NCI-H1694 (cell line): ENCODE data around the gene CREG2.

Experiments used
- DNase-seq: peaks from one replicate; lab custom pipeline; 2025; lab: John Stamatoyannopoulos, UW

The CREG2 gene

GRCh38 chr2:101408925-101409324, 21.6 kb upstream of the CREG2 start:
- DNase-seq = no peak

DNA sequence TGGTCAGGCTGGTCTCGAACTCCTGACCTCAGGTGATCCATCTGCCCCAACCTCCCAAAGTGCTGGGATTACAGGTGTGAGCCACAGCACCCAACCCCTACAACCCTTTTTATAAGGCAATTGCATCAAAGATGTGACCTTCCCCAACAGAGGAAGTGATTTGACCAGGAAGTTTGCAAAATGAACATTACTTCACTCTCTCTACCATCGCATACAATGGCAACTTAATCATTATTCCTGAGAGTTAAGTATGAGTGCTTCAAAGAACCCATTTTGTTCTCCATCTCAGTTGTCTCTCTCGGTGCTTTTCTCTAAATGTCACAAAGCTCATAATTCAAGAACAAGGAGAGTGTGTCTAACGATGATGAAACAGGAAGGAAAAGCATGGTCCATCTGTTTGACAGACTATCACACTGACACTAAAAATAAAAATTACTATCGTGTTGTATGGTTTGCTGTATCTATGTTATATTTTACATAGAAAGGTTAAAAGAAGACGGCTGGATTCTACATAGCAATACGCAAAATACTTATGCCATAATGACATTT, 18.1 kb upstream of the CREG2 start:
- no peak for DNase-seq

GRCh38 chr2:101403745-101404144, 16.4 kb upstream of the CREG2 start:
- no peak for DNase-seq

DNA sequence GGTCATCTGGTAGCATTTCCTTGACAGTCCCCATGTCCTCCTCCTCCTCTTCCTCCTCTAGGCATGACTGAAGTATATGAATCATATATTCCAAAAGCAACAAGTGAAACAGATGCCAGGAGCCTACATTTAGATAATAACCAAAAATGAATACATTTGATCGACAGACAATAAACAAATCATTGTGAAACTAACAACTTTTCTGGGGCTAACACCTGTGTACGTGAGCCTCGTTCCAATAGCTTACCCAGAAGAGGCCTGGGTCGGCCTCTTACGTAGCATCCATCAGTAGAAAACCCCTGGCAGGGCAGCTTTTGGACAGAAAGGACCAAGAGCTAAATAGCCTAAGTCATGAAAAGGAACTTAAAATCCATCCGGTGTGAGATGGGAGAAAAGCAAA, 15.3 kb upstream of the CREG2 start:
- no peak for DNase-seq

DNA sequence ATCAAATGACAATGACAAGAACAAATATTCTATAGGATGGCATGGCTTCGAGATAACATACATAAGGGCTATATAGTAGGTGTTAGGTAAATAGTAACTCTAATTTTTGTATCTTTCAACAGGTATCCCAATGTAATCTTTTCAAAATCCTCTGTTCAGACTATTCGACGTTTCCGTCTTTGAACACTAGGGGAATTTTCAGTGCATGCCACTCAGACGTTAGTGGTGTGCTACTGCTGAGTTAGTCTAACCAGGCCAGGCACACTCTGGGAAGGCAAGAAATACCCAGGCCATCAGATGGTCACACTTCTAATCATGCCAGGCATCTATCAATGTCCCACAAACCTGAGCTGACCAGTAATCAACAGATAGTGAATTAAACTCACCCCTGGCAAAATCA, 14.6 kb upstream of the CREG2 start:
- no peak for DNase-seq

DNA sequence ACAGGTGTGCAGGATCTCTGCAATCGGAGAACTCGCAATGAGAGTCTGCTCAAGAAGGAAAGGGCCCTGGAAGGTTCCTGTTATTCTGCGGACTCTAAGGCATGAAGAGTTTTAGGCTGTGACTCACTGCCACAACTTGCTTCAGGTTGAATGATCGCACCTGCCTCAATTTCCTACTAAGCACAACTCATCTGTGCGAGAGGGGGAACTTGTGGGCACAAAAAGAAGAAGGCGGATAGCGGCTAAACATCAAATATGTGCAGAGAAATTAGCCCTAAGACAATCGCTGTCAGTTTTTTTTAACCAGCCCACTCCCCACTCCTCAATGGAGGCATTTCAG, 14.0 kb upstream of the CREG2 start:
- DNase-seq = no peak

DNA sequence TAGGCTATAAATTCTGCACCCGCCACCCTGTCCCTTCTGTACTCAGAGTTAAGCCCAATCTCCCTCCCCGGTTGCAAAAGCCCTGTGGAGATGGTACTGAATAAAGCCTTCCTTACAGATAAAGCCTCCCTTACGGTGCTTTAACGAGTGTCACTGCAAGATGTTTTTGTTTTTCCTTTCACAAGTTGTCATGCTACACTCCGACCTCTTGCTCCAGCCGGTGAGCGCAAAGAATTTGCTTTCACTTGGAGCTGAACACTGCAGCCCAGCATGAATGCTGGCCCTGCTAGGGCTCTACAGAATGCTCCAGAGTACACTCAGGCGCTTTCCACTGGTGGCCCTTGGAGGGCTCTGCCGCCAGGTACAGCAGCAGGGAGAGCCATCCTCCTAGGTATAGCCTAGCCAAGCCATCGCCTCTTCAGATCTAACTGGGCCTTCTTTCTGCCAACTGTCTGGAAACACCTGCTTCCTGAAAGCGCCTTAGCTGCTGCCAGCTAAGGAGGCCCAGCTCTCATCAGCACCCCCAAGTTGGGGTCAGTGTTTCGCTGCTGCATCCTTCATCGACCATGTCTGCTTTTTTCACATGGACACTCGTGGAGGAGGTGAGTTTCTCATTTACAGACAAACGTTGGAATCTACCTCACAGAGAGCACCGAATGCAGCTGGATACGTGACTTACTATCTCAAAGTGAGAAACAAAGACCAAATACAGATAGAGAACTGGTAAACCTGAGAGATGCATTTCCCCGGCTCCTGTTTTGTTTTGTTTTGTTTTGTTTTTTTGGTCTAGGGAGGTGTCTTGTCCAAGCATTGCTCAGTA, 13.4 kb upstream of the CREG2 start:
- DNase-seq = no peak

GRCh38 chr2:101400048-101400447, 12.7 kb upstream of the CREG2 start:
- DNase-seq = no peak

GRCh38 chr2:101399021-101399799, 11.9 kb upstream of the CREG2 start:
- peak; percentile 95 for DNase-seq

- no peak for DNase-seq
Observed at GRCh38 chr2:101398116-101398821, 11.0 kb upstream of the CREG2 start.

- no peak for DNase-seq
Observed at GRCh38 chr2:101396316-101396717, 9.0 kb upstream of the CREG2 start.

DNA sequence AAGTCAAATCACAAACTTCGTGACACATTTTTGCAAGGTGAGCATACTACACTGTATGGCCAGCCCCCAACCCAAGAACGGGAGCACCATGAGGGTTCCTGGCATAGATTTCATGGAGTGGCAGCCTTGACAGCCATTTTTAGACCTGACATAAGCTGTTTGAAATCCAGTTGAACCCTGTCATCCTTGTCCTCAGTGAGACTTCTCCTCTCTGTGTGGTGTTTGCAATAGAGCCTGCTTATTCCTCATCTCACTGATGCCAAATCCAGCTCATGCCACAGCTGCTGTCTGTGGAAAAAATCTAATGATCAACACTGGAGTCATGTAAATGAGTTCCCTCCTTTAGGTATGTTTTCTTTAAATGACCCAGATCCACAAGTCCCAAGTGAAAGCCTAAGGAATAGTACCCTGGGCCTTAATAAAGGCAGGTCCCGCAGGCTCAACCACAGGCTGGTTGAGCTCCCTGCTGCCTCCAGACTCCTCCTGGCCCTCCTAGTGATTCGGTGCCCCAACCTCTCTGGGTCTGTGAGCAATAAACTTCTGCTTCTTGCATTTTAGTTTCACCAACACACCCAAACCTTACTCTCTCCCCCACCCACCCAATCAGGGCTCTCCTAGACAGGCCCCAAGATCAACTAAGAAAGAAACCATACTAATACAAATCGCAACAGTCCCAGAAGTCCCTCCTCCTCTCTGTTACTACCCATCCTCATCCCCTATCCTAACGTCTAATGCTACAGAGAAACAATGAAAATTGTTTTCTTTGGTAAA, 8.4 kb upstream of the CREG2 start:
- no peak for DNase-seq

DNA sequence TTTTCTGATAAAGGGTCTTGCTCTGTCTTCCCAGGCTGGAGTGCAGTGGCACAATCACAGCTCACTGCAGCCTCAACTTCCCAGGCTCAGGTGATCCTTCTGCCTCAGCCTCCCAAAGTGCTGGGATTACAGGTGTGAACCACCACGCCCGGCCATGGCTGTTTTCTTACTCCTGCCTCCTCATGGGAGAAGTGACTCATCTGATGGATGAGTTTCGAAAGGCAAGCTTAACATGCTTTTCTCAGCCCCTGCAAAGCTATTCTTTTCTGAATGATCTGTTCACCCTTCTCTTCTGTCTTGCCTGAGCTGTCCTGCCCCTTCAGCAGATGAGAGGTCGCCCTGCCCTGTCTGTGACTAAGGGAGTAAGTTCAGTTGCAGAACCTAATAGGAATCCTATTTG, 929 bp upstream of the CREG2 start:
- DNase-seq = no peak

DNA sequence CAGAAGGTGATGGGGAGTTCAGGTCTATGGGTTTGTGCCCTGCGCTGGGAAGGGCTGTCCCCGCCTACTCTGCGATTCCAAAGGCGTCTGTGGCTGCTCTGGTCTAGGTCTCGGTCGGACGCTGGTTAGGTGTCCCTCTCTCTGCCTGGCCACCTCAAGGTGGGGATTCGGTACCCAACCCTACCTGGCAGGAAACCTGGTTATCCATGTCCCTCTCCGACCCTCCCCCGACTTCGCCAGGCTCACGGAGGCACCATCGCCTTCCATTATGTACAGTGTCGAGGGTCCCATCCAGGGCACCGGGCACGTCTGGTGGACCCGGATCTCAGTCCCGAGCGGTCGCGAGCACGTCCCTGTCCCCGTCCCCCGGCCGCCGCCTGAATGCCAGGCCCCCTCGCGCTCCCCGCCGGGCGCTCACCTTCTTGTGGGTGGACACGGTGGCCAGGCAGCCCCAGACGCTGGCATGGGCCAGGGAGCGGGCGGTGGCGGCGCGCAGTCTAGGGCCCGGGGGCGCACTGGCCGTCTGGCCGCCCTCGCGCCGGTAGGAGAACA, 628 bp downstream of the CREG2 start:
- no peak for DNase-seq

GRCh38 chr2:101383016-101383541, 4.2 kb downstream of the CREG2 start:
- DNase-seq = no peak

GRCh38 chr2:101382442-101382841, 4.9 kb downstream of the CREG2 start:
- DNase-seq = no peak

GRCh38 chr2:101380376-101380775, 6.9 kb downstream of the CREG2 start:
- DNase-seq = no peak

DNA sequence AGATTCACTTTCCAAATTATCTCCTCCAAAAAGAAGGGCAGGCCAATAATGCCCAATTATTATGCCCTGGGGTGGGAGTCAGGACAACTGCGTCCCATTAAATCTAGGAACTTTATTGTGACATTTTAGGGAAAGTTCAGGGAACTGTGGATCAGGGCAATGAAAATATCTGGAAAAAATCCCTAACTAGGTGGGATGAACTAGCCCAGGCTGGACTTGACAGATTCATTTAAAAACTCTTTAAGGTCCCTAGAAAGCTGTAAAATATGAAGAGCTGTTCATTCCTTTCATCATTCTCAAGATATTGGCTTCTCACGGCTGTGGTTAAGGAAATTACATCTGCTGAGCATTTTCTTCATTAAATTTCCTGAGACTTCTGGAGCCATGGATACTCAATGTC, 8.2 kb downstream of the CREG2 start:
- no peak for DNase-seq

- no peak for DNase-seq
Observed at GRCh38 chr2:101375653-101376052, 11.7 kb downstream of the CREG2 start.

- no peak for DNase-seq
Observed at GRCh38 chr2:101374821-101375561, 12.3 kb downstream of the CREG2 start.

GRCh38 chr2:101372792-101373191, 14.5 kb downstream of the CREG2 start:
- no peak for DNase-seq
